Naive thymus-derived CD8-positive, alpha-beta T cell (primary cell): ENCODE measurements around the gene CD2BP2. TPM values are rescaled to one million over a fixed set of nuclear protein-coding genes. Genes with fewer than 3 reads are reported as not detected.

ENCODE experiments used
- ATAC-seq, 2 donors: fragments of 150-1000 bp; cut with Tn5 transposase in 1 of 2; sonication (Bioruptor Pico), chemical (Tn5 transposase) in 1 of 2; 1 replicate in 1 of 2; 2 replicates in 1 of 2; pipeline ENCODE4 v1.10.0; 2021; ENCODE audit warnings: mild to moderate bottlenecking in 2 of 2, moderate library complexity in 2 of 2
- POLR2A ChIA-PET: fragments of 350-600 bp; sonication (Branson Sonifier 250); formaldehyde crosslinking; loops from one replicate; lab custom pipeline; 2021; ENCODE audit warnings: antibody characterized with exemption; lab: Charles Lee
- DNase-seq, 10 donors: peaks; one replicate each; pipeline versions ENCODE4 v3.0.0 to v3.0.0-alpha.2; 2020 to 2022
- H3K27ac Mint-ChIP-seq, 10 donors: one replicate each; pipeline ENCODE4 v1.8.0; 2020 to 2022; ENCODE audit warnings: mild to moderate bottlenecking in 10 of 10, mixed read lengths in 10 of 10, moderate library complexity in 4 of 10, inconsistent platforms in 1 of 10
- H3K27me3 Mint-ChIP-seq, 5 donors: one replicate each; pipeline ENCODE4 v1.8.0; 2021 to 2022; ENCODE audit warnings: mixed read lengths in 5 of 5
- H3K36me3 Mint-ChIP-seq, 3 donors: one replicate each; pipeline ENCODE4 v1.8.0; 2020 to 2022; ENCODE audit warnings: mixed read lengths in 3 of 3, mild to moderate bottlenecking in 2 of 3, inconsistent platforms in 1 of 3
- H3K4me1 Mint-ChIP-seq, 4 donors: one replicate each; pipeline ENCODE4 v1.8.0; 2021 to 2022; ENCODE audit warnings: mixed read lengths in 4 of 4
- H3K4me3 Mint-ChIP-seq, 10 donors: one replicate each; pipeline ENCODE4 v1.8.0; 2020 to 2022; ENCODE audit warnings: mild to moderate bottlenecking in 10 of 10, mixed read lengths in 10 of 10, moderate library complexity in 6 of 10, inconsistent platforms in 1 of 10
- H3K9me3 Mint-ChIP-seq, 9 donors: one replicate each; pipeline ENCODE4 v1.8.0; 2020 to 2022; ENCODE audit warnings: mixed read lengths in 9 of 9, mild to moderate bottlenecking in 3 of 9, inconsistent platforms in 1 of 9, moderate library complexity in 1 of 9
- polyA plus RNA-seq, 3 donors: library from polyadenylated mRNA; unstranded; fragments of 300-500 nt; fragmentation: Illumina TruSeq; gene quantifications; one replicate each; pipeline ENCODE4 v1.2.3, GENCODE V29; 2021
- total RNA-seq, 8 experiments: library from RNA in 2 of 8; stranded (reverse) in 2 of 8; gene quantifications; one replicate each; pipeline ENCODE4 v1.2.3 and lab custom pipeline; 2021 to 2026

CD2BP2 gene
- total and polyA plus RNA-seq, 5 experiments from 2014 or later: 20.6 to 66.8 (median 21.9) TPM

- H3K27me3 Mint-ChIP-seq: no peaks in the 10 kb centered on the region
- H3K9me3 Mint-ChIP-seq: no peaks in the 10 kb centered on the region
- no peak overlapping the region for H3K4me3 Mint-ChIP-seq
- ATAC-seq: no peak
- no peak for DNase-seq
- H3K27ac Mint-ChIP-seq: peak overlapping the region in 2 of 10 donors; percentile 29 to 71
- H3K4me1 Mint-ChIP-seq: peaks cover 25 to 35% (median 28%) of the 10 kb centered on the region in 4 donors
- H3K36me3 Mint-ChIP-seq: peaks cover 0 to 40% (median 3%) of the 10 kb centered on the region in 3 donors
- POLR2A ChIA-PET: interaction anchor here (0.5 kb wide), 1 partner anchor 250 kb away, joined by 4 read pairs; no protein-coding TSS in a partner anchor
These were observed 2.8 kb upstream of the CD2BP2 start for GRCh38 chr16:30357715-30358576.

GRCh38 chr16:30357085-30357714 lies 2.1 kb upstream of the CD2BP2 start:
- Mint-ChIP-seq H3K36me3 (peaks cover 0 to 42% (median 3%) of the 10 kb centered on the region in 3 donors), H3K9me3 (no peaks in the 10 kb centered on the region), H3K27me3 (no peaks in the 10 kb centered on the region), H3K27ac (peak overlapping the region in 9 of 10 donors; percentile 29 to 98 (median 89)), H3K4me1 (peaks cover 22 to 39% (median 30%) of the 10 kb centered on the region in 4 donors), H3K4me3 (peak overlapping the region in 2 of 10 donors; percentile 15 to 41)
- DNase-seq: no peak
- POLR2A ChIA-PET: interaction anchor here (0.6 to 4.7 kb wide), 3 partner anchors 12 to 278 kb away, joined by 3 to 48 read pairs (median 17); partner anchors contain the start of genes SEPTIN1 and TBC1D10B
- no peak for ATAC-seq

GRCh38 chr16:30356401-30357084 lies 1.4 kb upstream of the CD2BP2 start:
- Mint-ChIP-seq H3K9me3 (no peaks in the 10 kb centered on the region), H3K27me3 (no peaks in the 10 kb centered on the region), H3K36me3 (peaks cover 0 to 45% (median 3%) of the 10 kb centered on the region in 3 donors), H3K4me1 (peaks cover 24 to 45% (median 32%) of the 10 kb centered on the region in 4 donors), H3K27ac (peak overlapping the region in 9 of 10 donors; percentile 35 to 99 (median 98)), H3K4me3 (peak overlapping the region; percentile 79 to 99 (median 95))
- peak in 1 of 2 donors; percentile 15 for ATAC-seq
- no peak for DNase-seq
- POLR2A ChIA-PET: interaction anchor here (0.6 to 4.7 kb wide), 5 partner anchors 13 to 278 kb away, joined by 3 to 48 read pairs (median 17); partner anchors contain the start of genes SEPTIN1, TBC1D10B and ZNF771

GRCh38 chr16:30355954-30356308 lies 823 bp upstream of the CD2BP2 start:
- ATAC-seq (no peak), DNase-seq (no peak)
- peaks cover 0 to 51% (median 1%) of the 10 kb centered on the region in 3 donors for H3K36me3 Mint-ChIP-seq
- peak overlapping the region; percentile 35 to 99 (median 98) for H3K27ac Mint-ChIP-seq
- H3K4me3 Mint-ChIP-seq: peak overlapping the region; percentile 89 to 99 (median 95)
- POLR2A ChIA-PET: interaction anchor here (1.1 to 4.7 kb wide), 6 partner anchors 9 to 173 kb away, joined by 3 to 48 read pairs (median 14); partner anchors contain the start of genes CORO1A, SEPTIN1, TBC1D10B and ZNF771
- no peaks in the 10 kb centered on the region for H3K27me3 Mint-ChIP-seq
- peaks cover 24 to 47% (median 34%) of the 10 kb centered on the region in 4 donors for H3K4me1 Mint-ChIP-seq
- H3K9me3 Mint-ChIP-seq: no peaks in the 10 kb centered on the region

- peak; percentile 46 to 56 for ATAC-seq
- Mint-ChIP-seq H3K4me3 (peak overlapping the region; percentile 89 to 99 (median 95)), H3K9me3 (no peaks in the 10 kb centered on the region), H3K4me1 (peaks cover 20 to 47% (median 42%) of the 10 kb centered on the region in 4 donors), H3K27me3 (no peaks in the 10 kb centered on the region), H3K27ac (peak overlapping the region; percentile 95 to 99 (median 98)), H3K36me3 (peaks cover 0 to 56% (median 0%) of the 10 kb centered on the region in 3 donors)
- POLR2A ChIA-PET: interaction anchor here (0.6 to 4.7 kb wide), 16 partner anchors 10 to 909 kb away, joined by 3 to 48 read pairs (median 4); partner anchors contain the start of genes CORO1A, SEPTIN1, TBC1D10B and ZNF48
- DNase-seq: no peak
These were observed 525 bp downstream of the CD2BP2 start for GRCh38 chr16:30354423-30355143.

- POLR2A ChIA-PET: interaction anchor here (0.5 to 4.7 kb wide), 13 partner anchors 10 to 258 kb away, joined by 3 to 48 read pairs (median 7); partner anchors contain the start of genes SEPTIN1, TBC1D10B and ZNF48
- Mint-ChIP-seq H3K4me1 (peaks cover 20 to 54% (median 44%) of the 10 kb centered on the region in 4 donors), H3K36me3 (peaks cover 0 to 56% (median 0%) of the 10 kb centered on the region in 3 donors), H3K9me3 (no peaks in the 10 kb centered on the region), H3K27ac (peak overlapping the region in 6 of 10 donors; percentile 14 to 99 (median 98)), H3K27me3 (no peaks in the 10 kb centered on the region), H3K4me3 (peak overlapping the region; percentile 41 to 99 (median 94))
- ATAC-seq (no peak), DNase-seq (no peak)
These were observed 1.5 kb downstream of the CD2BP2 start for GRCh38 chr16:30353438-30354129.

GRCh38 chr16:30352488-30353401 lies 2.4 kb downstream of the CD2BP2 start:
- no peaks in the 10 kb centered on the region for H3K27me3 Mint-ChIP-seq
- peaks cover 20 to 54% (median 44%) of the 10 kb centered on the region in 4 donors for H3K4me1 Mint-ChIP-seq
- H3K36me3 Mint-ChIP-seq: peaks cover 0 to 56% (median 0%) of the 10 kb centered on the region in 3 donors
- DNase-seq (no peak), ATAC-seq (no peak)
- H3K9me3 Mint-ChIP-seq: no peaks in the 10 kb centered on the region
- H3K4me3 Mint-ChIP-seq: peak overlapping the region; percentile 7 to 93 (median 39)
- POLR2A ChIA-PET: interaction anchor here (0.6 to 4.7 kb wide), 6 partner anchors 17 to 259 kb away, joined by 4 to 48 read pairs (median 11); partner anchors contain the start of gene TBC1D10B
- peak overlapping the region in 7 of 10 donors; percentile 14 to 72 (median 30) for H3K27ac Mint-ChIP-seq

GRCh38 chr16:30351586-30352419 lies 3.3 kb downstream of the CD2BP2 start:
- POLR2A ChIA-PET: no interaction called here
- Mint-ChIP-seq H3K4me3 (peak overlapping the region in 3 of 10 donors; percentile 7 to 52 (median 36)), H3K9me3 (no peaks in the 10 kb centered on the region), H3K4me1 (peaks cover 16 to 54% (median 43%) of the 10 kb centered on the region in 4 donors), H3K27ac (peak overlapping the region in 8 of 10 donors; percentile 17 to 89 (median 36)), H3K36me3 (peaks cover 0 to 49% (median 0%) of the 10 kb centered on the region in 3 donors), H3K27me3 (no peaks in the 10 kb centered on the region)
- ATAC-seq (no peak), DNase-seq (no peak)

- DNase-seq: no peak
- peaks cover 12 to 50% (median 38%) of the 10 kb centered on the region in 4 donors for H3K4me1 Mint-ChIP-seq
- no peak overlapping the region for H3K4me3 Mint-ChIP-seq
- POLR2A ChIA-PET: no interaction called here
- no peaks in the 10 kb centered on the region for H3K27me3 Mint-ChIP-seq
- no peak for ATAC-seq
- H3K27ac Mint-ChIP-seq: peak overlapping the region in 6 of 10 donors; percentile 28 to 89 (median 57)
- H3K9me3 Mint-ChIP-seq: no peaks in the 10 kb centered on the region
- H3K36me3 Mint-ChIP-seq: peaks cover 0 to 49% (median 0%) of the 10 kb centered on the region in 3 donors
These were observed 4.1 kb downstream of the CD2BP2 start for GRCh38 chr16:30351001-30351441.
